Glutamatergic neuron (in vitro differentiated cells): ENCODE data around the gene PLIN1. TPM values are rescaled to one million over a fixed set of nuclear protein-coding genes. Genes with fewer than 3 reads are reported as not detected.

Experiments
- DNase-seq: peaks from one replicate; pipeline ENCODE4 v3.0.0; 2022
- H3K27ac Mint-ChIP-seq: one replicate; pipeline ENCODE4 v1.8.0; 2020; ENCODE audit warnings: mild to moderate bottlenecking, mixed read lengths, inconsistent platforms; ENCODE audit not compliant: unreplicated experiment
- H3K27me3 Mint-ChIP-seq: one replicate; pipeline ENCODE4 v1.8.0; 2020; ENCODE audit warnings: mild to moderate bottlenecking, moderate library complexity, mixed read lengths, inconsistent platforms; ENCODE audit not compliant: unreplicated experiment
- H3K36me3 Mint-ChIP-seq: one replicate; pipeline ENCODE4 v1.8.0; 2020; ENCODE audit warnings: mild to moderate bottlenecking, mixed read lengths, inconsistent platforms; ENCODE audit not compliant: unreplicated experiment
- H3K4me1 Mint-ChIP-seq: one replicate; pipeline ENCODE4 v1.8.0; 2020; ENCODE audit warnings: mild to moderate bottlenecking, low read depth, mixed read lengths, inconsistent platforms; ENCODE audit not compliant: unreplicated experiment
- H3K4me3 Mint-ChIP-seq: one replicate; pipeline ENCODE4 v1.8.0; 2020; ENCODE audit warnings: mild to moderate bottlenecking, mixed read lengths, inconsistent platforms; ENCODE audit not compliant: unreplicated experiment
- H3K9me3 Mint-ChIP-seq: one replicate; pipeline ENCODE4 v1.8.0; 2020; ENCODE audit warnings: mild to moderate bottlenecking, moderate library complexity, mixed read lengths, inconsistent platforms; ENCODE audit not compliant: unreplicated experiment
- total RNA-seq: library from RNA; stranded (reverse); fragmentation: NEBNext Ultra II Directional; extraction: Animal tissue kit (Norgen Biotek cat#: 25700); gene quantifications from one replicate; pipeline ENCODE4 v1.2.1, GENCODE V29; 2021; ENCODE audit not compliant: unreplicated experiment
- TF ChIP-seq, protein P1 (sequence below): fragments of 200-600 bp; sonication (generic); IDR thresholded peaks from one replicate; pipeline ENCODE4 v1.5.0; 2021; ENCODE audit not compliant: partially characterized antibody, unreplicated experiment

The PLIN1 gene
- total RNA-seq, 1 donor from 2014 or later: not detected

DNA sequence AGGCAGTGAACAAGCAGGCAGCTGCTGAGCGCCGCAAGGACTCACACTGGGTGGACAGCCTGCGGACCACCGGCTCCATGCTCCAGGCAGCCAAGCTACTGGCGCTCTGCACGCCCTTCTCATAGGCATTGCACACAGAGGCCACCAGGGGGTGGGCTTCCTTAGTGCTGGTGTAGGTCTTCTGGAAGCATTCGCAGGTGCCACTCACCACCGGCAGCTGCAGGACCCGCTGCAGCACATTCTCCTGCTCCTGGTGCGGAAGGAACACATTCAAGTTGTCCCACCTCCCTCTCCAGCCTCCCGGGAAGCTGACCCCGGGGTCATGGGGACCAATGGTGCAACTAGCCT lies 6.0 kb downstream of the PLIN1 start:
- H3K9me3 Mint-ChIP-seq: peaks cover 3% of the 10 kb centered on the region
- peaks cover 6% of the 10 kb centered on the region for H3K27me3 Mint-ChIP-seq
- DNase-seq: peak; percentile 80
- H3K27ac Mint-ChIP-seq: no peak overlapping the region
- peaks cover 4% of the 10 kb centered on the region for H3K4me1 Mint-ChIP-seq
- no peaks in the 10 kb centered on the region for H3K36me3 Mint-ChIP-seq
- TF ChIP-seq, protein P1, sequence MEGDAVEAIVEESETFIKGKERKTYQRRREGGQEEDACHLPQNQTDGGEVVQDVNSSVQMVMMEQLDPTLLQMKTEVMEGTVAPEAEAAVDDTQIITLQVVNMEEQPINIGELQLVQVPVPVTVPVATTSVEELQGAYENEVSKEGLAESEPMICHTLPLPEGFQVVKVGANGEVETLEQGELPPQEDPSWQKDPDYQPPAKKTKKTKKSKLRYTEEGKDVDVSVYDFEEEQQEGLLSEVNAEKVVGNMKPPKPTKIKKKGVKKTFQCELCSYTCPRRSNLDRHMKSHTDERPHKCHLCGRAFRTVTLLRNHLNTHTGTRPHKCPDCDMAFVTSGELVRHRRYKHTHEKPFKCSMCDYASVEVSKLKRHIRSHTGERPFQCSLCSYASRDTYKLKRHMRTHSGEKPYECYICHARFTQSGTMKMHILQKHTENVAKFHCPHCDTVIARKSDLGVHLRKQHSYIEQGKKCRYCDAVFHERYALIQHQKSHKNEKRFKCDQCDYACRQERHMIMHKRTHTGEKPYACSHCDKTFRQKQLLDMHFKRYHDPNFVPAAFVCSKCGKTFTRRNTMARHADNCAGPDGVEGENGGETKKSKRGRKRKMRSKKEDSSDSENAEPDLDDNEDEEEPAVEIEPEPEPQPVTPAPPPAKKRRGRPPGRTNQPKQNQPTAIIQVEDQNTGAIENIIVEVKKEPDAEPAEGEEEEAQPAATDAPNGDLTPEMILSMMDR: peak; percentile 75
- no peak overlapping the region for H3K4me3 Mint-ChIP-seq

DNA sequence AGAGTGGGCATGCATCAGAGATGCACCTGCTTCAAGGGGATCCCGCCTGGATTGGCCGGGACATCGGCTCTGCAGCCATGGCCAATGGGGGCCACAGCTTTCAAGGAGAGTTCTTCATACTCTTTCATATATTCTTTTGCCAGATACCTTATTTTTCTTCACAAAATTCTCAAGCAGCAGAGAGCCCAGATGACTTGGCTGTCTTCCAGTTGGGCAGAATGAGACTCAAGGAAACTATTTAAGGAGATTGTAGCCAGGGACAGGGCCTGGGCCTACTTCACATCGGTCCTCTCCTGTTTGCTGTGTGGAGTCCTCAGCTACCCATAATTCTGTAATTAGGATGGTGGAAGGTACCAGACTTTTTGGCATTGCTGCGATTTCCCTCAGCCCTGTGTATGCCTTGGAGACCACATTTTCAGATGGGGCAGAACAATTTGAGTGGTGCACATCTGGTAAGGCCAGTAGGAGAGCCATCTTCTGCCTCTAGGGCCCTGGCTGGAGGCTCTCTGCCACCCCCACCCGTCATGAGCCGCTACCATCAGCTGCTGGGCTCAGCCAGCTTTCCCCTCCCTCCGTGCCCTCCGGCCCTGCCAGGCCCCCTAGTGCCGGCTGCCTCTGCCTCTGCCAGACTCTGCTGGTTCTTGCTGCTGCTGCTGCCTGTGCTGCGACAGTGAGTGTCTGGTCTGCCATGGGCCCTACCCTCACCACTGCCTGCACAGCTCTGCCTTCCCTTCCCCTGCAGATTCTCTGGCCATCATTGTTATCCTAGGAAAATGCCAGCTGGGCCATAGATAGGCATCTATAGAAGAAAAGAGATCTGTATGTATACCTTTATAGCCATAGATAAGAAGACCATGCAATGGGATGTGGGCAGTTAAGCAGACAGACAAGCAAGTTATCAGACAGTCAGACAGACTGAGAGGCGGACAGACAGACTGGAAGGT lies 6.7 kb downstream of the PLIN1 start:
- Mint-ChIP-seq H3K27ac (no peak overlapping the region), H3K4me3 (no peak overlapping the region), H3K9me3 (peaks cover 3% of the 10 kb centered on the region), H3K36me3 (no peaks in the 10 kb centered on the region), H3K4me1 (peaks cover 4% of the 10 kb centered on the region), H3K27me3 (peaks cover 6% of the 10 kb centered on the region)
- no peak for DNase-seq
- TF ChIP-seq, protein P1: no peak

DNA sequence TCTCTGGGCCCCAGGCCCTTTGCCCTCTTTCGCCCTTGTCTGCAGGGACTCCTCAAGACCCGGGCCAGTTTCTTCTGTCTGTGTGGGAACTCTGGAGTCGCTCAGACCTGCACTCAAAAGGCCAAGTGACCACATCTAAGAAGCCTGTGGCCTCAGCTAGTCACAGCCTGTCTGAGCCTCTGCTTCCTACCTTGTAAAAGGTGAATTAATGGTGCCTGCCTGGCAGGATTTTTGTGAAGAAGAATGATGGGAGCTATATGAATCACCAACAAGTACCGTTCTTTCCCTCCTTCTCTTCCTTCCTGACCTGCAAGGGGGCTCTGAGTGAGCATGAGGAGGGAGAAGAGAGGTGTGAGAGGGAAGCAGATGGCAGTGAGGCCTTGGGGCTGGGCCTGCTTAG lies 7.5 kb downstream of the PLIN1 start:
- H3K27me3 Mint-ChIP-seq: peaks cover 6% of the 10 kb centered on the region
- peaks cover 3% of the 10 kb centered on the region for H3K9me3 Mint-ChIP-seq
- H3K4me1 Mint-ChIP-seq: peaks cover 4% of the 10 kb centered on the region
- DNase-seq: no peak
- no peaks in the 10 kb centered on the region for H3K36me3 Mint-ChIP-seq
- no peak overlapping the region for H3K27ac Mint-ChIP-seq
- H3K4me3 Mint-ChIP-seq: no peak overlapping the region
- TF ChIP-seq, protein P1: no peak

DNA sequence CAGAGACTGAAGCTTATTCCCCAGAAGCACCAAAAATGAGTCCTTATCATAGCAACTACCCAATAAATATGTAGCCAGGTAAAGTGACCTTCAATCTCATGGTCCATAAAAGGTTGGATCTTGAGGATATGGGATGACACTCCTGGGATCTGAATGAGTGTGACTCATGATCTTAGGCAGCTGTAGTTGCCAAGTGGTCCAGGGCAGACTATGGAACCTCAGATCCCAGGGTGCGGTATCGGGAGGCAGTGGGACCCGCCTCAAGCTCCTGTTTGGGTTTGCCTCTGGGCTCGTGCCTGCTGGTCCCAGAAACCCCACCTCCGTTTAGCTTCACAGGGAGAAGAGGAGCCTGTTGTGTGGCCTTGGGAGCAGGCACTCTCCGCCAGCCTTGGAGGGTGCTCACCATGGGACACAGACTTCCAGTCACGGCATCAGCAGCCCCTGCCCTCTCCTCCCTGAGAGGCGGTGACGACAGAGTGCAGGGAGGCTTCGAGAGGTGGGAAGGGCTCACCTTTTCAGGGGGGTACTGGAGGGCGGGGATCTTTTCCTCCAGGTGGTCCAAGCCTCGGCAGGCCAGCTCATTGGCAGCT lies 8.1 kb downstream of the PLIN1 start:
- no peak overlapping the region for H3K27ac Mint-ChIP-seq
- no peak for DNase-seq
- peaks cover 6% of the 10 kb centered on the region for H3K27me3 Mint-ChIP-seq
- H3K4me1 Mint-ChIP-seq: peaks cover 4% of the 10 kb centered on the region
- H3K36me3 Mint-ChIP-seq: no peaks in the 10 kb centered on the region
- TF ChIP-seq, protein P1: no peak
- H3K4me3 Mint-ChIP-seq: no peak overlapping the region
- H3K9me3 Mint-ChIP-seq: peaks cover 3% of the 10 kb centered on the region

DNA sequence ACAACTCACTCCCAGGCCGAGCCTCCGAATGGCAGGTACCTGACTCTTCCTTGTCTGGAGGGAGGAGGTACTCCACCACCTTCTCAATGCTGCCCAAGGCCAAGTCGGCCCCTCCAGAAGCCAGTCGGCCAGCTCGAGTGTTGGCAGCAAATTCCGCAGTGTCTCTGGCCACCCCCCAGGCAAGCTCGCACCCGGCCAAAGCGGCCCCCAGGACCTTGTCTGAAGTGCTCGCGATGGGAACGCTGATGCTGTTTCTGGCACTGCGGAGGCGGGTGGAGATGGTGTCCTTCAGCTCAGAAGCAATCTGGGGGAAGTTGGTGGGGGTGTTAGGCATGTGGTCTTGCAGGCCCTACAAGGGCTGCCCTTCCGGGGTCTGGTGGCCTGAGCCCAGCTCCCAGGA lies 9.2 kb downstream of the PLIN1 start:
- Mint-ChIP-seq H3K4me1 (peaks cover 4% of the 10 kb centered on the region), H3K27me3 (peaks cover 6% of the 10 kb centered on the region), H3K27ac (no peak overlapping the region), H3K36me3 (no peaks in the 10 kb centered on the region), H3K9me3 (peaks cover 3% of the 10 kb centered on the region), H3K4me3 (no peak overlapping the region)
- TF ChIP-seq, protein P1: no peak
- DNase-seq: no peak
